Calu3 (cell line): ENCODE measurements around the gene REPS2. TPM values are rescaled to one million over a fixed set of nuclear protein-coding genes. Genes with fewer than 3 reads are reported as not detected.

ENCODE experiments used
- BruUV-seq: library from RNA; stranded (reverse); fragments of 400-500 nt; replicated peaks from 2 replicates; lab custom pipeline; 2021; lab: Mats Ljungman, UMichigan
- CTCF ChIA-PET: fragments of 300-600 bp; sonication (Branson Sonifier 250); formaldehyde crosslinking; loops from one replicate; lab custom pipeline; 2022; ENCODE audit warnings: antibody characterized with exemption; lab: Charles Lee
- DNase-seq: peaks from one replicate; pipeline ENCODE4 v3.0.0; 2022
- H3K27ac Mint-ChIP-seq: one replicate; pipeline ENCODE4 v1.8.0; 2022; ENCODE audit warnings: mixed read lengths; ENCODE audit not compliant: unreplicated experiment
- H3K27me3 Mint-ChIP-seq: one replicate; pipeline ENCODE4 v1.8.0; 2022; ENCODE audit warnings: mixed read lengths; ENCODE audit not compliant: unreplicated experiment
- H3K36me3 Mint-ChIP-seq: one replicate; pipeline ENCODE4 v1.8.0; 2022; ENCODE audit warnings: mild to moderate bottlenecking, moderate library complexity, mixed read lengths; ENCODE audit not compliant: insufficient read depth, unreplicated experiment
- H3K4me1 Mint-ChIP-seq: one replicate; pipeline ENCODE4 v1.8.0; 2022; ENCODE audit warnings: mild to moderate bottlenecking, low read depth, mixed read lengths; ENCODE audit not compliant: unreplicated experiment
- H3K4me3 Mint-ChIP-seq: one replicate; pipeline ENCODE4 v1.8.0; 2022; ENCODE audit warnings: mild to moderate bottlenecking, low read depth, moderate library complexity, mixed read lengths; ENCODE audit not compliant: unreplicated experiment
- H3K9me3 Mint-ChIP-seq: one replicate; pipeline ENCODE4 v1.8.0; 2022; ENCODE audit warnings: low read depth, mixed read lengths; ENCODE audit not compliant: unreplicated experiment
- intact Hi-C: fragments of 100-400 bp; cut with micrococcal nuclease; formaldehyde crosslinking; loops from one replicate; pipeline ENCODE4 v1.10.0; 2022; ENCODE audit not compliant: unreplicated experiment
- total RNA-seq: library from RNA; stranded (reverse); gene quantifications from 2 replicates; pipeline ENCODE4 v1.2.3, GENCODE V29; 2022
- TF ChIP-seq, protein P1 (sequence below): fragments of 200-600 bp; IDR thresholded peaks from one replicate; pipeline ENCODE4 v1.8.0; 2022; ENCODE audit warnings: antibody characterized with exemption; ENCODE audit not compliant: unreplicated experiment

The REPS2 gene
- total RNA-seq, 1 experiment from 2014 or later, result 14.5 TPM

DNA sequence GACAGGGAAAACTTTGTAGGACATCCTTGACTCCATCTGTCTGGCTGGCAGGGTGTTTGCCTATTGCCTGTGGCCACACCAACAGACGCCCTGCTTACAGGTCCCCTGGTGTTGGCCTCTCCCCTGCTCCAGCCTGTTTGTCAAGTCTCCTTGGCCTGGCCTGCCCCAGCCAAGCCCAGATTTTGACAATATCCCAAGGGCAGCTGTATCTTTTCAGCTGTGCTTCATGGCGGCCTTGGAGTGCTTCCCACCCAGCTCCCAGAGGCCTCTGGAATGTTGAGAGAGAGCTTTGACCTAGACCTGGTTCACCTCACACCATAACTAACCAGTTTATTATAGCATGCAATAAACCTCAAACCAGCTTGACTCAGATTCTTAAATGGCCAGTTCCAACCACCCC is 224.5 kb downstream of the REPS2 start:
- no peak for DNase-seq
- H3K27me3 Mint-ChIP-seq, result peaks cover 31% of the 10 kb centered on the region
- H3K9me3 Mint-ChIP-seq, result no peaks in the 10 kb centered on the region
- no peak overlapping the region for H3K4me3 Mint-ChIP-seq
- no peaks in the 10 kb centered on the region for H3K4me1 Mint-ChIP-seq
- CTCF ChIA-PET, result no interaction called here
- H3K36me3 Mint-ChIP-seq, result no peaks in the 10 kb centered on the region
- TF ChIP-seq, protein P1, sequence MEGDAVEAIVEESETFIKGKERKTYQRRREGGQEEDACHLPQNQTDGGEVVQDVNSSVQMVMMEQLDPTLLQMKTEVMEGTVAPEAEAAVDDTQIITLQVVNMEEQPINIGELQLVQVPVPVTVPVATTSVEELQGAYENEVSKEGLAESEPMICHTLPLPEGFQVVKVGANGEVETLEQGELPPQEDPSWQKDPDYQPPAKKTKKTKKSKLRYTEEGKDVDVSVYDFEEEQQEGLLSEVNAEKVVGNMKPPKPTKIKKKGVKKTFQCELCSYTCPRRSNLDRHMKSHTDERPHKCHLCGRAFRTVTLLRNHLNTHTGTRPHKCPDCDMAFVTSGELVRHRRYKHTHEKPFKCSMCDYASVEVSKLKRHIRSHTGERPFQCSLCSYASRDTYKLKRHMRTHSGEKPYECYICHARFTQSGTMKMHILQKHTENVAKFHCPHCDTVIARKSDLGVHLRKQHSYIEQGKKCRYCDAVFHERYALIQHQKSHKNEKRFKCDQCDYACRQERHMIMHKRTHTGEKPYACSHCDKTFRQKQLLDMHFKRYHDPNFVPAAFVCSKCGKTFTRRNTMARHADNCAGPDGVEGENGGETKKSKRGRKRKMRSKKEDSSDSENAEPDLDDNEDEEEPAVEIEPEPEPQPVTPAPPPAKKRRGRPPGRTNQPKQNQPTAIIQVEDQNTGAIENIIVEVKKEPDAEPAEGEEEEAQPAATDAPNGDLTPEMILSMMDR, result no peak
- BruUV-seq, result no TSS peak
- intact Hi-C loops, result no loop called here
- H3K27ac Mint-ChIP-seq, result no peak overlapping the region

DNA sequence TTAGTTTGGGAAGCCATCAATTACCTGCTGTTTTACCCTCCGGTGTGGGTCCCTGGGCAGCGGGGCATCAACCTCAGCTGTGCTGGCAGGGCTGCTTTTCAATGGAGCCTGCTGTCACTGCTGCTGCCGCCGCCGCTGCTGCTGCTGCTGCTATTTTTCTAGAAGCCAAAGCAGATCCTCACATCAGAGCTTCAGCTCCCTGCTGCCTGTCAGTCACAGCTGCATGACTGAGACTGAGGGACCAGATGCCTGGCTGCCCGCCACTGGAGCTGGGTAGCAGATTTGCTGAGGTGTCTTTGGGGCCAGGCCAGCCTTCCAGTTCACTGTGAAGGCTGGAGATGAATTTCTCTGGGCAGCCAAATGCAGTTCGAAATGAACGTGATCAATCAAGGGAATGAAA is 228.2 kb downstream of the REPS2 start:
- CTCF ChIA-PET, result no interaction called here
- intact Hi-C loops, result no loop called here
- no peak overlapping the region for H3K27ac Mint-ChIP-seq
- TF ChIP-seq, protein P1, result no peak
- no peak overlapping the region for H3K4me3 Mint-ChIP-seq
- no peaks in the 10 kb centered on the region for H3K4me1 Mint-ChIP-seq
- no peak for DNase-seq
- H3K36me3 Mint-ChIP-seq, result no peaks in the 10 kb centered on the region
- H3K9me3 Mint-ChIP-seq, result no peaks in the 10 kb centered on the region
- H3K27me3 Mint-ChIP-seq, result peaks cover 1% of the 10 kb centered on the region
- BruUV-seq, result no TSS peak

DNA sequence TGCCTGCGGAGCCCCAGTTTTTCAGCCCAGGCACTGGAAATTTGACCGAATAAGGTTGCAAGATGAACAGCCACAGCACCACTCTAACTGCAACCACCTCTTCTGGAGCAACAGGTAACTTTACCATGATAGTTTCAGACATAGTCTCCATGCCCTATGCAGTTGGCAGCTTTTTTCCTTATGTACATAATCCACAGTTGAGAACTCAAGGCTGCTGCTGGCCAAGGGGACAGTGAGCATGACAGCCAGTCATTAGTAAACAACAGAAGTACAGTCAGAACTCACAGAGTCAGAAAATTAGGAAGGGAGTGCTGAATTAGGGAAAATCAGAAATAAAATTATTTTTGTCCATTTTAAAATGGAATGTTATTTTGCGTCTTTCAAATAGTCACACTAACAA is 235.9 kb downstream of the REPS2 start:
- H3K27me3 Mint-ChIP-seq, result no peaks in the 10 kb centered on the region
- intact Hi-C loops, result no loop called here
- no peaks in the 10 kb centered on the region for H3K9me3 Mint-ChIP-seq
- no peak for DNase-seq
- no peak overlapping the region for H3K4me3 Mint-ChIP-seq
- H3K36me3 Mint-ChIP-seq, result no peaks in the 10 kb centered on the region
- BruUV-seq, result no TSS peak
- CTCF ChIA-PET, result no interaction called here
- peaks cover 8% of the 10 kb centered on the region for H3K4me1 Mint-ChIP-seq
- TF ChIP-seq, protein P1, result no peak
- no peak overlapping the region for H3K27ac Mint-ChIP-seq

DNA sequence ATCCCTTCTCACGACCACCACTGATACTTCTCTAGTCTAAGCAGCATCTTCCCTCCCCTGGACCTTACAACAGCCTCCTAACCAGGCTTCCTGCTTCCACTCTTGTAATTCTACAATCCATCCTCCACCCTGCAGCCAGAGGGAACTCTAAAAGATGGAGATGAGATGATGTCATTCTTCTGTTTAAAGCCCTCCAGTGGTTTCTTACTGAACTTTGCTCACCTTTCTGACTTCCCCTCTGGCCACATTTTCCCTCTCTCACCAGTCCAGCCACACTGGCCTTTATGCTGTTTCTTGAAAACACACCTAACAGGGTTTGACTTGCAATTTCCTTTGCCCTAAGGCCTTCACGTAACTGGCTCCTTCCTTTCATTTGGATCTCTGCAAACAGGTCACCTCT is 237.1 kb downstream of the REPS2 start:
- no peak overlapping the region for H3K4me3 Mint-ChIP-seq
- peaks cover 8% of the 10 kb centered on the region for H3K4me1 Mint-ChIP-seq
- no peaks in the 10 kb centered on the region for H3K27me3 Mint-ChIP-seq
- no TSS peak for BruUV-seq
- H3K36me3 Mint-ChIP-seq, result no peaks in the 10 kb centered on the region
- intact Hi-C loops, result no loop called here
- TF ChIP-seq, protein P1, result no peak
- CTCF ChIA-PET, result no interaction called here
- H3K27ac Mint-ChIP-seq, result no peak overlapping the region
- DNase-seq, result no peak
- H3K9me3 Mint-ChIP-seq, result no peaks in the 10 kb centered on the region

DNA sequence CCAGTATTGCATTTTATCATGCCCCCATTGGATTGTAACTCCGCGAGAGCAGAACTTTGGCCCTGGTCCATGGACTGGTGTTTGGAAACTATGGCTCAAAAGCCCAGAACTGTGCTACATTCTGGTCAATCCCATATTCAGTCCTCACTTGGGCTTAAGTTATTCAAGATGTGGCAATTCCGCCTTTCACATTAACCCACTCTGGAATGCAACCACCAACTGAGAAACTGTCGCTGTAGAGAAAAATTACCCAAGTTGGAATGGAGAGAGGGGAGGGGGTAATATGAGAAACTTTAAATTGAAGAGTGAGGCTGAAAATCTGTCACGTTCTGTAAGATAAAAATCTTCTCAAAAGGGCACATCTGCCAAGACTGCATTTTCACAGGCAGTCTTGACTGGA is 239.0 kb downstream of the REPS2 start:
- no TSS peak for BruUV-seq
- Mint-ChIP-seq H3K4me3 (no peak overlapping the region), H3K4me1 (peaks cover 8% of the 10 kb centered on the region), H3K36me3 (no peaks in the 10 kb centered on the region), H3K27me3 (no peaks in the 10 kb centered on the region), H3K9me3 (peaks cover 5% of the 10 kb centered on the region), H3K27ac (no peak overlapping the region)
- TF ChIP-seq, protein P1, result no peak
- intact Hi-C loops, result no loop called here
- CTCF ChIA-PET, result no interaction called here
- DNase-seq, result no peak
